OCI-LY7 (cell line): ENCODE measurements around the gene NCOR2.

ENCODE experiments used
- EZH2phosphoT487 ChIP-seq: fragments of 200-600 bp; sonication (generic); IDR thresholded peaks from 2 replicates; pipeline ENCODE4 v1.6.1; 2018; ENCODE audit warnings: low read depth, borderline replicate concordance, mild to moderate bottlenecking, mixed run types, antibody characterized with exemption, low read length, moderate library complexity, mixed read lengths
- TF ChIP-seq, protein P1 (sequence below): fragments of 200-600 bp; sonication (generic); conservative IDR thresholded peaks from 2 replicates; pipeline ENCODE4 v1.5.1; 2014; ENCODE audit warnings: mild to moderate bottlenecking, antibody characterized with exemption, low read length, moderate library complexity, mixed read lengths

DNA sequence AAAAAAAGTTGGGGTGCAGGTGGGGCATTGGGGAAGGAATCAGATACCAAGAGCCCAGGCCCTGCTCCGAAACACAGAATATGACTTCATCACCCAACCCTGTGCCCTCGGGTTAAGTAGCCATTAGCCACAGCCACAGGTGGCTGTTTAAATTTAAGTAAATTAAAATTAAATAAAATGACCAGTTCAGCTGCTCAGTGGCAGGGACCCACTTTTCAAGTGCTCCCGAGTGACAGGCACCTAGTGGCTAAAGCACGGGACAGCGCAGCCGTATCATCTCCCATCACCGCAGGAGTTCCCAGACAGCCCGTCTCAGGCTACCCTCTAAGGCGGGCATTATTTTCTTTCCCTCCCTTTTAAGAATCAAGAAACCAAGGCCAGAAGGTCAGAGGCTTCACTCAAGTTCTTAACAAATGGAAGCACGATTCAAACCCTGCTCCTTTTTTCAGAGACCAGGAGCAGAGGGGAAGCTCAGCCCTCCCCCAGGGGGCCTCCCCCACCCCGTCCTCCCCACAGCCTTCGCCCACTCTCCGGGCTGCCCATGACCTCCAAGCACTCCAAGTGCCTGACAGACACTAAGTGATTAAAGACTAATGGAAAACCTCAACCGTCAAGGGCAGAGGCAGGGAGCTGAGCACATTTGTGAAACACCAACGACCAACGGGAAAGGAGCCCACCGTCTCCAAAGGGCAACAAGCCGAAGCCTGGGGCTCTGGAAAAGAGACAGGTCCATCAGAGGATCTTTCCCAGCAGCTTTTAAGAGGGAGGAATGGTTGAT is 5.2 kb downstream of the NCOR2 start:
- TF ChIP-seq, protein P1, sequence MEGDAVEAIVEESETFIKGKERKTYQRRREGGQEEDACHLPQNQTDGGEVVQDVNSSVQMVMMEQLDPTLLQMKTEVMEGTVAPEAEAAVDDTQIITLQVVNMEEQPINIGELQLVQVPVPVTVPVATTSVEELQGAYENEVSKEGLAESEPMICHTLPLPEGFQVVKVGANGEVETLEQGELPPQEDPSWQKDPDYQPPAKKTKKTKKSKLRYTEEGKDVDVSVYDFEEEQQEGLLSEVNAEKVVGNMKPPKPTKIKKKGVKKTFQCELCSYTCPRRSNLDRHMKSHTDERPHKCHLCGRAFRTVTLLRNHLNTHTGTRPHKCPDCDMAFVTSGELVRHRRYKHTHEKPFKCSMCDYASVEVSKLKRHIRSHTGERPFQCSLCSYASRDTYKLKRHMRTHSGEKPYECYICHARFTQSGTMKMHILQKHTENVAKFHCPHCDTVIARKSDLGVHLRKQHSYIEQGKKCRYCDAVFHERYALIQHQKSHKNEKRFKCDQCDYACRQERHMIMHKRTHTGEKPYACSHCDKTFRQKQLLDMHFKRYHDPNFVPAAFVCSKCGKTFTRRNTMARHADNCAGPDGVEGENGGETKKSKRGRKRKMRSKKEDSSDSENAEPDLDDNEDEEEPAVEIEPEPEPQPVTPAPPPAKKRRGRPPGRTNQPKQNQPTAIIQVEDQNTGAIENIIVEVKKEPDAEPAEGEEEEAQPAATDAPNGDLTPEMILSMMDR = no peak
- no peak for TF ChIP-seq EZH2phosphoT487
